Adrenal gland (tissue), 12 donors: ENCODE data around the gene BAMBI. TPM values are rescaled to one million over a fixed set of nuclear protein-coding genes. Genes with fewer than 3 reads are reported as not detected.

Experiments
- DNase-seq, 7 donors: peaks; one replicate each; pipeline ENCODE4 v3.0.0-alpha.2; 2019 to 2020
- H3K27ac ChIP-seq, 5 donors: fragments of 200-600 bp; sonication (generic) in 4 of 5; 1 replicate in 3 of 5; 2 replicates in 2 of 5; pipeline versions ENCODE4 v1.5.1 to v1.8.0; 2016 to 2020; ENCODE audit warnings: mild to moderate bottlenecking in 1 of 5
- H3K27me3 ChIP-seq: fragments of 200-600 bp; 2 replicates; pipeline ENCODE4 v1.8.0; 2021
- H3K36me3 ChIP-seq, 2 donors: fragments of 200-600 bp; replicated peaks in 1 of 2; 1 replicate in 1 of 2; 2 replicates in 1 of 2; pipeline versions ENCODE4 v1.5.1 to v1.8.0; 2018 to 2022
- H3K4me1 ChIP-seq, 2 donors: fragments of 200-600 bp; replicated peaks in 1 of 2; 1 replicate in 1 of 2; 2 replicates in 1 of 2; pipeline versions ENCODE4 v1.5.1 to v1.8.0; 2018 to 2021
- H3K4me3 ChIP-seq, 4 donors: fragments of 200-600 bp; sonication (generic) in 3 of 4; one replicate each; pipeline ENCODE4 v1.5.1; 2016 to 2018
- H3K9me3 ChIP-seq, 3 donors: fragments of 200-600 bp; sonication (generic) in 1 of 3; replicated peaks in 1 of 3; 1 replicate in 2 of 3; 2 replicates in 1 of 3; pipeline versions ENCODE4 v1.5.1 to v1.8.0; 2016 to 2021
- CTCF ChIP-seq, 6 experiments: fragments of 450-650 bp in 4 of 6; fragments of 200-600 bp in 2 of 6; sonication (generic) in 1 of 6; IDR thresholded peaks; 1 replicate in 5 of 6; 2 replicates in 1 of 6; pipeline versions ENCODE4 v1.5.1 to v1.8.0; 2016 to 2021; ENCODE audit warnings: antibody characterized with exemption in 6 of 6, mild to moderate bottlenecking in 2 of 6, moderate library complexity in 1 of 6
- POLR2A ChIP-seq, 2 donors: fragments of 450-650 bp; IDR thresholded peaks; one replicate each; pipeline ENCODE4 v1.6.1; 2017; ENCODE audit warnings: antibody characterized with exemption in 2 of 2, mild to moderate bottlenecking in 2 of 2, moderate library complexity in 1 of 2
- WGBS, 4 donors: extraction: QIAGEN DNeasy Blood & Tissue Kit in 2 of 4; methylation state at CpG; one replicate each; pipeline versions ENCODE4 v1.1.5 to v1.1.7; 2013 to 2017; 5-methylcytosine and 5-hydroxymethylcytosine counted together
- intact Hi-C, 2 donors: fragments of 100-400 bp; cut with DNase I; formaldehyde crosslinking; loops; one replicate each; pipeline versions ENCODE4 v1.14.1 to v1.15.0; 2022 to 2023
- polyA plus RNA-seq, 3 donors: library from polyadenylated mRNA; stranded (reverse); fragments of 200-250 nt in 2 of 3; fragments of 350-450 nt in 1 of 3; fragmentation: Illumina TruSeq in 1 of 3; extraction: RNeasy Lipid Tissue Mini Kit (QIAGEN cat#74804) in 1 of 3; gene quantifications; one replicate each; pipeline ENCODE4 v1.2.3, GENCODE V29; 2013 to 2014
- total RNA-seq, 9 donors: library from RNA; depleted of rRNA in 4 of 9; stranded (reverse); fragments of >200 nt in 4 of 9; fragments of 120-200 nt in 1 of 9; fragmentation: NEBNext Ultra II Directional in 1 of 9; extraction: Animal tissue kit (Norgen Biotek cat#: 25700) in 1 of 9; gene quantifications; one replicate each; pipeline versions ENCODE4 v1.1.0 to v1.2.4, GENCODE V29; 2013 to 2023
- donor health status: healthy with polysubstance abuse.
- donor health status: Bipolar disorder and iron deficiency.
- donor health status: DM: yes; HTN: yes; CAD: no.
- donor health status: DM: no; HTN: no; CAD: no.
- donor health status: DM: no; HTN: no; CAD: no.
- donor health status: DM: yes; HTN: yes; CAD: no.

BAMBI gene
- total and polyA plus RNA-seq, 12 donors, result 19.5 to 114 (median 71.9) TPM

- intact Hi-C loops, result no loop called here
- TF ChIP-seq CTCF (IDR thresholded peaks at IDR 0.05) (no peak), POLR2A (IDR thresholded peaks at IDR 0.05) (no peak)
- no peak overlapping the region for H3K4me3 ChIP-seq
- no peak overlapping the region for H3K27ac ChIP-seq
- H3K4me1 ChIP-seq, result no peaks in the 10 kb centered on the region
- no peaks in the 10 kb centered on the region for H3K9me3 ChIP-seq
- no peak for DNase-seq
- H3K36me3 ChIP-seq, result no peaks in the 10 kb centered on the region
- no peaks in the 10 kb centered on the region for H3K27me3 ChIP-seq
These were observed 38.9 kb upstream of the BAMBI start for GRCh38 chr10:28638392-28638791.

- Histone ChIP-seq H3K4me3 (no peak overlapping the region), H3K27me3 (no peaks in the 10 kb centered on the region), H3K4me1 (no peaks in the 10 kb centered on the region), H3K27ac (no peak overlapping the region), H3K9me3 (no peaks in the 10 kb centered on the region), H3K36me3 (no peaks in the 10 kb centered on the region)
- intact Hi-C loops, result no loop called here
- TF ChIP-seq POLR2A (IDR thresholded peaks at IDR 0.05) (no peak), CTCF (IDR thresholded peaks at IDR 0.05) (no peak)
- WGBS, 4 donors, result 42 to 64% (median 64%) methylated on average over 2 of the region's 2 CpGs; no CpG with 5 or more reads in 1 of the 4 donors
- DNase-seq, result no peak
These were observed 36.8 kb upstream of the BAMBI start for GRCh38 chr10:28640551-28640950.

GRCh38 chr10:28644647-28645046 lies 32.7 kb upstream of the BAMBI start:
- intact Hi-C loops, result no loop called here
- WGBS, 4 donors, result 67 to 76% (median 74%) methylated on average over 5 of the region's 5 CpGs
- no peak overlapping the region for H3K27ac ChIP-seq

GRCh38 chr10:28652106-28652505 lies 25.2 kb upstream of the BAMBI start:
- TF ChIP-seq CTCF (IDR thresholded peaks at IDR 0.05), result no peak
- no peak for TF ChIP-seq POLR2A (IDR thresholded peaks at IDR 0.05)
- no peaks in the 10 kb centered on the region for H3K4me1 ChIP-seq
- WGBS, 4 donors, result 50 to 96% (median 94%) methylated on average over 2 of the region's 2 CpGs
- H3K27ac ChIP-seq, result no peak overlapping the region
- H3K27me3 ChIP-seq, result peaks cover 5% of the 10 kb centered on the region
- H3K9me3 ChIP-seq, result no peaks in the 10 kb centered on the region
- no peak for DNase-seq
- H3K4me3 ChIP-seq, result no peak overlapping the region
- intact Hi-C loops, result loop anchor here in 1 of 2 donors (5.0 kb wide), 1 partner anchor 665 kb away; no protein-coding TSS in a partner anchor
- H3K36me3 ChIP-seq, result no peaks in the 10 kb centered on the region

More at GRCh38 chr10:28644647-28645046, 32.7 kb upstream of the BAMBI start:
- Histone ChIP-seq H3K9me3 (no peaks in the 10 kb centered on the region), H3K4me1 (no peaks in the 10 kb centered on the region), H3K4me3 (no peak overlapping the region), H3K27me3 (peaks cover 5% of the 10 kb centered on the region), H3K36me3 (no peaks in the 10 kb centered on the region)
- no peak for DNase-seq
- no peak for TF ChIP-seq CTCF (IDR thresholded peaks at IDR 0.05)
- no peak for TF ChIP-seq POLR2A (IDR thresholded peaks at IDR 0.05)
